OCI-LY1 (cell line): ENCODE data around the gene GDAP1L1.
"Not testable (repeated sequence)": the region's sequence is repeated elsewhere in the genome, so short reads cannot be mapped to it uniquely, and the experiment has no call there.

Experiments used
- H2AFZ ChIP-seq: fragments of 200-600 bp; sonication (generic), shearing (Covaris generic); 2 replicates; pipeline ENCODE4 v1.6.0; 2014; ENCODE audit warnings: antibody characterized with exemption, mild to moderate bottlenecking, low read length
- H3F3A ChIP-seq: fragments of 200-600 bp; sonication (generic), shearing (Covaris generic); 2 replicates; pipeline ENCODE4 v1.6.0; 2014; ENCODE audit warnings: mild to moderate bottlenecking, antibody characterized with exemption, low read length, moderate library complexity; ENCODE audit not compliant: insufficient read depth
- H3K27ac ChIP-seq: fragments of 200-600 bp; sonication (generic); 2 replicates; pipeline ENCODE4 v1.5.1; 2014; ENCODE audit warnings: low read length, mixed run types, mild to moderate bottlenecking, low read depth; ENCODE audit not compliant: poor library complexity, severe bottlenecking
- H3K27me3 ChIP-seq: fragments of 200-600 bp; sonication (generic); 2 replicates; pipeline ENCODE4 v1.6.0; 2014; ENCODE audit warnings: antibody characterized with exemption, mild to moderate bottlenecking, low read length, moderate library complexity; ENCODE audit not compliant: insufficient read depth
- H3K36me3 ChIP-seq: fragments of 200-600 bp; sonication (generic); 2 replicates; pipeline ENCODE4 v1.6.1; 2014; ENCODE audit warnings: mild to moderate bottlenecking, antibody characterized with exemption, low read length, moderate library complexity, mixed read lengths; ENCODE audit not compliant: insufficient read depth
- H3K4me1 ChIP-seq: fragments of 200-600 bp; sonication (generic); 2 replicates; pipeline ENCODE4 v1.5.1; 2014; ENCODE audit warnings: mild to moderate bottlenecking, low read length, moderate library complexity; ENCODE audit not compliant: insufficient read depth, severe bottlenecking
- H3K4me2 ChIP-seq: fragments of 200-600 bp; sonication (generic), shearing (Covaris generic); 2 replicates; pipeline ENCODE4 v1.6.1; 2014; ENCODE audit warnings: low read length
- H3K4me3 ChIP-seq: fragments of 200-600 bp; sonication (generic); 2 replicates; pipeline ENCODE4 v1.5.1; 2014; ENCODE audit warnings: low read length, low read depth, mild to moderate bottlenecking, mixed read lengths; ENCODE audit not compliant: poor library complexity, severe bottlenecking
- H3K79me2 ChIP-seq: fragments of 200-600 bp; shearing (Covaris generic); 2 replicates; pipeline ENCODE4 v1.6.1; 2016; ENCODE audit warnings: mixed run types, low read length, mixed read lengths; ENCODE audit not compliant: insufficient read depth
- H3K9ac ChIP-seq: fragments of 200-600 bp; sonication (generic), shearing (Covaris generic); 2 replicates; pipeline ENCODE4 v1.6.1; 2014; ENCODE audit warnings: mild to moderate bottlenecking, low read length, mixed read lengths
- H3K9me2 ChIP-seq: fragments of 200-600 bp; sonication (generic), shearing (Covaris generic); 2 replicates; pipeline ENCODE4 v1.6.1; 2014; ENCODE audit warnings: low read depth, mild to moderate bottlenecking, low read length, mixed read lengths
- H3K9me3 ChIP-seq: fragments of 200-600 bp; shearing (Covaris generic); 2 replicates; pipeline ENCODE4 v1.6.1; 2014; ENCODE audit warnings: low read length, mixed read lengths
- H4K20me1 ChIP-seq: fragments of 200-600 bp; sonication (generic), shearing (Covaris generic); 2 replicates; pipeline ENCODE4 v1.6.0; 2016; ENCODE audit warnings: mild to moderate bottlenecking, low read length; ENCODE audit not compliant: insufficient read depth
- EZH2 ChIP-seq: fragments of 200-600 bp; sonication (generic), shearing (Covaris generic); IDR thresholded peaks from 2 replicates; pipeline ENCODE4 v1.8.0; 2017; ENCODE audit warnings: borderline replicate concordance, mixed run types, mild to moderate bottlenecking, antibody characterized with exemption, low read length, moderate library complexity, mixed read lengths
- TF ChIP-seq, protein P1 (sequence below): fragments of 200-600 bp; sonication (generic), shearing (Covaris generic); IDR thresholded peaks from 2 replicates; pipeline ENCODE4 v1.5.1; 2017; ENCODE audit warnings: mild to moderate bottlenecking, antibody characterized with exemption, low read length, moderate library complexity, mixed read lengths

Gene GDAP1L1

DNA sequence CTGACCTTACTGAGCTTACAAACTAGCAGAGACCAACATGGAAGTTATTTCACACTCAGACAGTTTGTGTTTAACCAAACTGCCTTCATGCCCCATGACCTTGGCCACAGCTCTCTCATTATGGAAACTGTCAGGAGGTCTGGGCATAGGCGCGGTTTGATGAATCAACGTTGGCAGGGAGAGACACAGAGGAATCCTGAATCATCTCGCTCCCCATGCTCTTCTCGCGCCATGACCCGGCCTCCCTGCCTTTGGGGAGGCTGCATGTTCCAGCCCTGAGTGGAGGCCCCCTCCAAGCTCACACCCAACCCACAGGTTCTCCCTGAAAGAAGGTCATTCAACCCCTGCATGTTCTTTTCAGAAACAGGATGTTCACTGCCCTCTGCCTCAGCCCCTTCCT lies 15.9 kb upstream of the GDAP1L1 start:
- no peak overlapping the region for H2AFZ ChIP-seq
- H3K27ac ChIP-seq, result no peak overlapping the region
- H3F3A ChIP-seq, result no peaks in the 10 kb centered on the region
- no peaks in the 10 kb centered on the region for H3K9me3 ChIP-seq
- no peak overlapping the region for H3K4me2 ChIP-seq
- no peak for TF ChIP-seq EZH2
- TF ChIP-seq, protein P1, sequence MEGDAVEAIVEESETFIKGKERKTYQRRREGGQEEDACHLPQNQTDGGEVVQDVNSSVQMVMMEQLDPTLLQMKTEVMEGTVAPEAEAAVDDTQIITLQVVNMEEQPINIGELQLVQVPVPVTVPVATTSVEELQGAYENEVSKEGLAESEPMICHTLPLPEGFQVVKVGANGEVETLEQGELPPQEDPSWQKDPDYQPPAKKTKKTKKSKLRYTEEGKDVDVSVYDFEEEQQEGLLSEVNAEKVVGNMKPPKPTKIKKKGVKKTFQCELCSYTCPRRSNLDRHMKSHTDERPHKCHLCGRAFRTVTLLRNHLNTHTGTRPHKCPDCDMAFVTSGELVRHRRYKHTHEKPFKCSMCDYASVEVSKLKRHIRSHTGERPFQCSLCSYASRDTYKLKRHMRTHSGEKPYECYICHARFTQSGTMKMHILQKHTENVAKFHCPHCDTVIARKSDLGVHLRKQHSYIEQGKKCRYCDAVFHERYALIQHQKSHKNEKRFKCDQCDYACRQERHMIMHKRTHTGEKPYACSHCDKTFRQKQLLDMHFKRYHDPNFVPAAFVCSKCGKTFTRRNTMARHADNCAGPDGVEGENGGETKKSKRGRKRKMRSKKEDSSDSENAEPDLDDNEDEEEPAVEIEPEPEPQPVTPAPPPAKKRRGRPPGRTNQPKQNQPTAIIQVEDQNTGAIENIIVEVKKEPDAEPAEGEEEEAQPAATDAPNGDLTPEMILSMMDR, result no peak
- no peaks in the 10 kb centered on the region for H3K36me3 ChIP-seq
- no peak overlapping the region for H3K9ac ChIP-seq
- no peaks in the 10 kb centered on the region for H3K79me2 ChIP-seq
- no peaks in the 10 kb centered on the region for H3K27me3 ChIP-seq
- no peaks in the 10 kb centered on the region for H4K20me1 ChIP-seq
- no peaks in the 10 kb centered on the region for H3K4me1 ChIP-seq
- H3K9me2 ChIP-seq, result no peaks in the 10 kb centered on the region
- no peak overlapping the region for H3K4me3 ChIP-seq

DNA sequence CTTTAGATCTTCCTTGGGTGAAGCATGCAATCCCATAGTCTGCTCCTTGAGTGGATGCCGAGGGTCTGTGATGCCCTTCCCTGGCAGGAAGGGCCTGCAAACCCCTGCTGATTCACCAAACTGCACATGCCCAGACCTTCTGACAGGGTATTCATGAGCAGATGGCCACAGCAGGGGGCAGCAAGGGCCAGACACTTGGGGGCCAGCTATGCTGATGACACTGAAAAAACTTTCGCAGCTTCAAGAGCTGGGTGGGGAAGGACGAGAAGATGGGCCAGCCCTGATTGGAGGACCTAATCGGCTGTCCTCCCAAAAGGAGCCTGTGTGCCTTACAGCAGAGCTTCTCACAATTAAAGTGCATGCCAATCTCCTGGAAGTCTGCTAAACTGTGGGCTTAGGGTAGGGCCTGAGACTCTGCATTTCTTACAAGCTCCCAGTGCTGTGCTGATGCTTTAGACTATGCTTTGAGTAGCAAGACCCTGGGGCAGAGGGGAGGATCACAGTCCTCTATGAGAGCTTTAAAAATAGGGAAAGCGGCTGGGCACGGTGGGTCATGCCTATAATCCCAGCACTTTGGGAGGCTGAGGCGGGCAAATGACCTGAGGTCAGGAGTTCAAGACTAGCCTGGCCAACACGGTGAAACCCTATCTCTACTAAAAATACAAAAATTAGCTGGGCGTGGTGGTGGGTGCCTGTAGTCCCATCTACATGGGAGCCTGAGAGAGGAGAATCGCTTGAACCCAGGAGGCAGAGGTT lies 15.2 kb upstream of the GDAP1L1 start:
- TF ChIP-seq, protein P1, result no peak
- no peak for TF ChIP-seq EZH2
- no peak overlapping the region for H3K4me3 ChIP-seq
- H3K9me3 ChIP-seq, result no peaks in the 10 kb centered on the region
- H3K79me2 ChIP-seq, result no peaks in the 10 kb centered on the region
- no peak overlapping the region for H3K9ac ChIP-seq
- no peaks in the 10 kb centered on the region for H3K27me3 ChIP-seq
- no peaks in the 10 kb centered on the region for H3K4me1 ChIP-seq
- H3K27ac ChIP-seq, result no peak overlapping the region
- no peaks in the 10 kb centered on the region for H4K20me1 ChIP-seq
- H2AFZ ChIP-seq, result no peak overlapping the region
- no peaks in the 10 kb centered on the region for H3K36me3 ChIP-seq
- H3K4me2 ChIP-seq, result no peak overlapping the region
- H3K9me2 ChIP-seq, result no peaks in the 10 kb centered on the region
- H3F3A ChIP-seq, result no peaks in the 10 kb centered on the region

DNA sequence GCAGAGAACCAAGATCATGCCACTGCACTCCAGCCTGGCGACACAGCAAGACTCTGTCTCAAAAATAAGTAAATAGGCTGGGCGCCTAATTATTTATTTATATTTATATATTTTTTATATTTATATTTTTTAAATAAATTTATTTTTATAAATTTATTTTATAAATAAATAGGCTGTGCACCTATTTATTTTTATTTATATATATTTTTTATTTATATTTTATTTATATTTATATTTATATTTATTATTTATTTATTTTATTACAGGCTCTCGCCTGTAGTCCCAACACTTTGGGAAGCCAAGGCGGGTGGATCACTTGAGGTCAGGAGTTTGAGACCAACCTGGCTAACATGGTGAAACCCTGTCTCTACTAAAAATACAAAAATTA lies 14.6 kb upstream of the GDAP1L1 start:
- not testable (repeated sequence) for H3K27ac ChIP-seq, H4K20me1 ChIP-seq, H3K9ac ChIP-seq, H2AFZ ChIP-seq, H3K27me3 ChIP-seq, H3K4me1 ChIP-seq, H3K9me2 ChIP-seq, H3K9me3 ChIP-seq, H3F3A ChIP-seq, H3K79me2 ChIP-seq, H3K4me3 ChIP-seq, H3K4me2 ChIP-seq, H3K36me3 ChIP-seq

GRCh38 chr20:44233436-44234016 lies 13.6 kb upstream of the GDAP1L1 start:
- no peak overlapping the region for H3K4me3 ChIP-seq
- H2AFZ ChIP-seq, result no peak overlapping the region
- no peaks in the 10 kb centered on the region for H3F3A ChIP-seq
- no peaks in the 10 kb centered on the region for H3K9me2 ChIP-seq
- no peaks in the 10 kb centered on the region for H3K4me1 ChIP-seq
- no peaks in the 10 kb centered on the region for H3K27me3 ChIP-seq
- H3K79me2 ChIP-seq, result no peaks in the 10 kb centered on the region
- H3K27ac ChIP-seq, result no peak overlapping the region
- H4K20me1 ChIP-seq, result no peaks in the 10 kb centered on the region
- no peaks in the 10 kb centered on the region for H3K9me3 ChIP-seq
- TF ChIP-seq EZH2, result no peak
- TF ChIP-seq, protein P1, result no peak
- H3K9ac ChIP-seq, result no peak overlapping the region
- no peak overlapping the region for H3K4me2 ChIP-seq
- no peaks in the 10 kb centered on the region for H3K36me3 ChIP-seq
